Thyroid gland (tissue), 4 donors: Measurements from ENCODE around the gene PRDM12. TPM values are rescaled to one million over a fixed set of nuclear protein-coding genes. Genes with fewer than 3 reads are reported as not detected.

Experiments used
- DNase-seq, 2 donors: peaks; one replicate each; pipeline ENCODE4 v3.0.0-alpha.2; 2019
- H3K27ac ChIP-seq, 3 donors: fragments of 200-600 bp; sonication (generic); 1 replicate in 2 of 3; 2 replicates in 1 of 3; pipeline ENCODE4 v1.5.1; 2016 to 2019; ENCODE audit warnings: mild to moderate bottlenecking in 1 of 3, moderate library complexity in 1 of 3
- H3K27me3 ChIP-seq: fragments of 200-600 bp; sonication (generic); one replicate; pipeline ENCODE4 v1.5.1; 2019
- H3K36me3 ChIP-seq, 2 donors: fragments of 200-600 bp; sonication (generic); one replicate each; pipeline ENCODE4 v1.5.1; 2016 to 2019
- H3K4me1 ChIP-seq, 2 donors: fragments of 200-600 bp; sonication (generic); one replicate each; pipeline ENCODE4 v1.5.1; 2017 to 2019
- H3K4me3 ChIP-seq, 3 donors: fragments of 200-600 bp; sonication (generic); replicated peaks in 1 of 3; 1 replicate in 2 of 3; 2 replicates in 1 of 3; pipeline ENCODE4 v1.5.1; 2016; ENCODE audit warnings: mild to moderate bottlenecking in 1 of 3
- H3K9me3 ChIP-seq: fragments of 200-600 bp; sonication (generic); one replicate; pipeline ENCODE4 v1.5.1; 2017
- CTCF ChIP-seq, 6 experiments: fragments of 200-600 bp in 3 of 6; fragments of 450-650 bp in 3 of 6; sonication (generic) in 3 of 6; IDR thresholded peaks; one replicate each; pipeline ENCODE4 v1.5.1; 2016 to 2019; ENCODE audit warnings: antibody characterized with exemption in 6 of 6, mild to moderate bottlenecking in 2 of 6, inconsistent platforms in 1 of 6, moderate library complexity in 1 of 6
- POLR2A ChIP-seq, 2 donors: fragments of 450-650 bp; IDR thresholded peaks; one replicate each; pipeline ENCODE4 v1.6.1; 2017; ENCODE audit warnings: antibody characterized with exemption in 2 of 2, mild to moderate bottlenecking in 2 of 2, moderate library complexity in 1 of 2
- WGBS, 2 donors: methylation state at CpG; one replicate each; pipeline ENCODE4 v1.1.5; 2017; 5-methylcytosine and 5-hydroxymethylcytosine counted together
- intact Hi-C: fragments of 100-400 bp; cut with DNase I; formaldehyde crosslinking; loops from one replicate; pipeline ENCODE4 v1.15.1; 2023
- total RNA-seq, 4 donors: library from RNA; depleted of rRNA; stranded (reverse); fragments of >200 nt; gene quantifications; one replicate each; pipeline ENCODE4 v1.2.3, GENCODE V29; 2016

Gene PRDM12
- total RNA-seq, 4 donors from 2014 or later, result not detected

- WGBS, 2 donors, result 3 to 5% methylated on average over 45 to 46 of the region's 58 CpGs
- intact Hi-C loops, result no loop called here
These were observed 4.6 kb upstream of the PRDM12 start for GRCh38 chr9:130659699-130660248.

GRCh38 chr9:130660326-130660682, 4.1 kb upstream of the PRDM12 start:
- Histone ChIP-seq H3K27me3 (peaks cover 59% of the 10 kb centered on the region), H3K4me1 (peaks cover 50 to 60% of the 10 kb centered on the region in 2 donors), H3K36me3 (no peaks in the 10 kb centered on the region), H3K4me3 (peak overlapping the region in 1 of 3 donors; percentile 29), H3K27ac (no peak overlapping the region), H3K9me3 (no peaks in the 10 kb centered on the region)
- no peak for DNase-seq
- WGBS, 2 donors, result 0 to 3% methylated on average over 4 to 16 of the region's 33 CpGs
- intact Hi-C loops, result no loop called here
- no peak for TF ChIP-seq CTCF (IDR thresholded peaks at IDR 0.05)
- TF ChIP-seq POLR2A (IDR thresholded peaks at IDR 0.05), result no peak

More at GRCh38 chr9:130659699-130660248, 4.6 kb upstream of the PRDM12 start:
- Histone ChIP-seq H3K4me1 (peaks cover 45 to 54% of the 10 kb centered on the region in 2 donors), H3K27me3 (peaks cover 54% of the 10 kb centered on the region), H3K36me3 (no peaks in the 10 kb centered on the region), H3K27ac (no peak overlapping the region), H3K9me3 (no peaks in the 10 kb centered on the region), H3K4me3 (peak overlapping the region in 1 of 3 donors; percentile 2)
- no peak for DNase-seq
- no peak for TF ChIP-seq CTCF (IDR thresholded peaks at IDR 0.05)
- TF ChIP-seq POLR2A (IDR thresholded peaks at IDR 0.05), result no peak

GRCh38 chr9:130660683-130661450, 3.5 kb upstream of the PRDM12 start:
- Histone ChIP-seq H3K27me3 (peaks cover 64% of the 10 kb centered on the region), H3K9me3 (no peaks in the 10 kb centered on the region), H3K4me3 (peak overlapping the region in 1 of 3 donors; percentile 29), H3K27ac (no peak overlapping the region), H3K36me3 (no peaks in the 10 kb centered on the region), H3K4me1 (peaks cover 56 to 65% of the 10 kb centered on the region in 2 donors)
- DNase-seq, result no peak
- intact Hi-C loops, result no loop called here
- WGBS, 2 donors, result 2 to 7% methylated on average over 16 to 29 of the region's 82 CpGs
- TF ChIP-seq CTCF (IDR thresholded peaks at IDR 0.05) (no peak), POLR2A (IDR thresholded peaks at IDR 0.05) (no peak)

GRCh38 chr9:130661451-130662098, 2.8 kb upstream of the PRDM12 start:
- H3K36me3 ChIP-seq, result no peaks in the 10 kb centered on the region
- TF ChIP-seq POLR2A (IDR thresholded peaks at IDR 0.05) (no peak), CTCF (IDR thresholded peaks at IDR 0.05) (no peak)
- peaks cover 58 to 71% of the 10 kb centered on the region in 2 donors for H3K4me1 ChIP-seq
- H3K27me3 ChIP-seq, result peaks cover 71% of the 10 kb centered on the region
- 0% methylated on average over 13 to 23 of the region's 47 CpGs for WGBS, 2 donors
- intact Hi-C loops, result no loop called here
- H3K4me3 ChIP-seq, result no peak overlapping the region
- H3K9me3 ChIP-seq, result no peaks in the 10 kb centered on the region
- no peak overlapping the region for H3K27ac ChIP-seq
- DNase-seq, result no peak
